NT2/D1 (cell line): ENCODE measurements around the gene TLR3.

Experiments used
- DNase-seq: peaks from one replicate; pipeline ENCODE4 v3.0.0-alpha.2; 2011; ENCODE audit warnings: low read depth, low spot score
- H3K27me3 ChIP-seq: 2 replicates; pipeline ENCODE4 v1.6.0; 2011; ENCODE audit warnings: mild to moderate bottlenecking; ENCODE audit not compliant: insufficient read length, insufficient read depth
- H3K36me3 ChIP-seq: 2 replicates; pipeline ENCODE4 v1.6.1; 2011; ENCODE audit warnings: mild to moderate bottlenecking, low read length, mixed read lengths; ENCODE audit not compliant: insufficient read depth, insufficient read length
- H3K4me1 ChIP-seq: 2 replicates; pipeline ENCODE4 v1.5.1; 2011; ENCODE audit not compliant: insufficient read depth, insufficient read length
- H3K4me3 ChIP-seq: 2 replicates; pipeline ENCODE4 v1.5.1; 2011; ENCODE audit warnings: low read depth; ENCODE audit not compliant: insufficient read length
- H3K9ac ChIP-seq: 2 replicates; pipeline ENCODE4 v1.6.0; 2011; ENCODE audit warnings: low read depth; ENCODE audit not compliant: insufficient read length
- H3K9me3 ChIP-seq: 2 replicates; pipeline ENCODE4 v1.5.1; 2011; ENCODE audit warnings: mild to moderate bottlenecking, low read length; ENCODE audit not compliant: insufficient read depth
- SUZ12 ChIP-seq: IDR thresholded peaks from 2 replicates; pipeline ENCODE4 v1.6.1; 2011; ENCODE audit not compliant: insufficient read length, insufficient read depth; ENCODE audit errors: extremely low read depth
- YY1 ChIP-seq: IDR thresholded peaks from 2 replicates; pipeline ENCODE4 v1.6.1; 2011; ENCODE audit not compliant: insufficient read length, insufficient read depth
- ZNF274 ChIP-seq: IDR thresholded peaks from 2 replicates; pipeline ENCODE4 v1.6.1; 2011; ENCODE audit warnings: mild to moderate bottlenecking, low read depth, low read length

Gene TLR3

DNA sequence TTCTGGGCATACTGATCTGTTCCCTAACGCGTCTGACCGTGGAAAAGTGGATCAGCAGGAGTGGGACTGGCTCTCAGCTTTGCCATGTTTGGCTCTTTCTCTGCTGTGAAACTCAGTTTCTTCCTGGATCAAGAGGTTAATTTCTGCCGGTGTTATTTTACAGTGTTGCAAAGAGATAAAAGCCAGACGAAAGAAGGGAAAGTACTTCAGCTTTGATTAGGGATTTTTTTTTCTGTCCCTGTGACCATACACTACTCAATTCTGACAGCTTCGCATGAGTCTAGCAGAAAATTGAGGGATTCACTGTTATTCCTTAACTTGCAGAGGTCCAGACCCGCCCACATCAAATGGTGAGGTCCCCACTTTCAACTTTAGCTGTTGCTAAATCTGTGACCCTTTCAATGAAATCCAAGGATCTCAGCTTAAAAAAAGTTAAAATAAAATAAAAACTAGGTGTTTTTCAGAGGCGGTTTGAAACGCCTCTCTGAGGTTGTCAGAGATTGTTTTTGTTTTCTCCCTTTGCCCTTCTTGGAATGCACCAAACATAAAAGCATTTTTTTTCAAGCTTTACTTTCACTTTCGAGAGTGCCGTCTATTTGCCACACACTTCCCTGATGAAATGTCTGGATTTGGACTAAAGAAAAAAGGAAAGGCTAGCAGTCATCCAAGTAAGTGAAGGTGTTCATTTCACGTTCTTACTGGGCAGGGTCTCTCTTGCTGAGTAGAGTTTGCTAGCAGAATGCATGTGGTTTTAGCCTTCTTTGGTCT is at the start of gene TLR3:
TSS of gene TLR3 (plus strand) at position 576 of the 768 bp plus-strand sequence. CDS start 7,464 bp downstream, outside the sequence.
- no peak within 1 kb of the TSS for H3K4me3 ChIP-seq
- no peaks in the 10 kb centered on the region for H3K27me3 ChIP-seq
- TF ChIP-seq YY1 = no peak
- no peak for TF ChIP-seq SUZ12
- no peak for TF ChIP-seq ZNF274
- peak within 1 kb of the TSS; percentile 21 for H3K9ac ChIP-seq
- no peaks in the 10 kb centered on the region for H3K36me3 ChIP-seq
- H3K4me1 ChIP-seq = no peaks in the 10 kb centered on the region
- DNase-seq = no peak
- H3K9me3 ChIP-seq = no peaks in the 10 kb centered on the region

DNA sequence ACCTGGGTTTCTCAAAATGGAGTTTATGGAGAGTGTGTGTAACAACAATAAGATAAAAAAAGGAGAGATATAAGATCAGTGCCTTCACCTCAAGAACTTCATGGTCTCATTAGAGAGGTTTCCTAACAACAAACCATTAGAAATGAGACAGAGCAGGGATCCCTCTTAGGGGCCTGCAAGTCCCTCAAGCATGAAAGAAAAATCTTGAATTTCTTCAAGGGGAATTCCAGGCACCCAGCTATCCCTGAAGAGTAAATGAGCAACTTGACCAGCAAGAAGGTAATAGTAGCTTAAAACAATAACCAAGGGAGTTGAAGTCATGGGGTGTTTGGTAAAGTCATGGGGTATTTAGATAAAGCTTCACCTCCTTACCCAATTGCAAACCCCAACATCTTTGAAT is 49.7 kb upstream of the TLR3 start:
- Histone ChIP-seq H3K4me3 (no peak overlapping the region), H3K4me1 (peaks cover 2% of the 10 kb centered on the region), H3K9me3 (no peaks in the 10 kb centered on the region), H3K9ac (no peak overlapping the region), H3K36me3 (no peaks in the 10 kb centered on the region), H3K27me3 (no peaks in the 10 kb centered on the region)
- no peak for TF ChIP-seq ZNF274
- no peak for TF ChIP-seq YY1
- no peak for TF ChIP-seq SUZ12
- no peak for DNase-seq

DNA sequence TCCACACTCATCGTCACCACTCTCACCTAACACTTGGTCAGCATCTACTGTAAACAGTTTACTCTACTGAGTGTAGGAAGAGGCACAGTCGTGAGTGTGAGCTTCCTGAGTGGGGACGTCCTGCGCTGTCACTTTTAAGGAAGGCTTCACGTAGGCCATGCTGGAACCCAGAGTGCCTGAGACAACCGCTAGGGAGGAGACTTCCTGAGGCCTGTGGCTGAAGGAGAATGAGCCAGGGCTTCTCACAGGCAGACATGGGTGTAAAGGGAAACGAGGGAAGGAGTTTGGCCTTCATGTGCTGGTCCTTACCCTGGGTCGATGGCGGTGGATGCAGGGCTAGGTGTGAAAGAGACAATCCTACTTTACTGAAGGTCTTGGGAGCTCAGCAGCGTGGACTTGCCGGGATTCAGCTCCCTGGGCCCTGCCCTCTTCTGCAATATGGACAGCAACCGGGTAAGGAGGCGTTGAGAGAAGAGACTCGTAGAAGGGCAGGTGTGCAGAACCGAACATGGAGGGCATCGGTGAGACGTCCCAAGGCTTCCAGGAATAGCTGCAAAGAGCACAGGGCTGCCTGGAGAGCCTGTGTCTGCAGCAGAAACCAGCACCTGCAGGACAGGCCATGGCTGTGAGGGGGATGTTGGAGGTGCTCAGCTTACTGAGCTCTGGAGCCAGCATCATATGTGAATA is 48.7 kb upstream of the TLR3 start:
- DNase-seq = no peak

DNA sequence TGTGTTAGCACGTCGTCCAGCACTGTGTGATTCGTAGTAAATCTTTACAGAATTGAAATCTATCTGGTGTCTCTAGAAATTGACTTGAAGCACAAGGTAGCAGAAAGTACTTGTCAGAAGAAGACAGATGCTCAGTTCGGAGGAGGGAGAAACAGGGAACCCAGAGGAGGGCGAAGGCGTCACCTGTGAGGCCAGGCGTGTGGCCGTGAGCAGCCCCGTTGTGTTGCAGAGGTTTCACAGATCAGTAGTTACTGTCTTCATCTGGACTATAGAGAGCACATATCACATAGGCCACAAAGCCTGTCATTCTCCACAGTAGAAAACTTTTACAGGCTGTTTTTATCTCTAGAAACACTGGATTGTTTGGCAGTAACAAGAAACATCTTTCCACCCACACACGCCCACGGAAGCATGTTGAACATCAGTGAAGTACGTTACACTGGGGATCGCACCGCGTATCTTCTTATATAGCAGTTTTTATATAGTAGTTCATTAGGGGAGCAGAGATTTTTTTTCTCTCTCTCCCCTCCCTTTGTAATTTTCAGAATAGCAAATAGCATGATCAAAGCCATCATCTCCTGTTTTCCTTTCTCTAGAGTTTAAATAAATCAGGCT is 48.1 kb upstream of the TLR3 start:
- TF ChIP-seq YY1 (no peak), SUZ12 (no peak), ZNF274 (no peak)
- Histone ChIP-seq H3K4me3 (no peak overlapping the region), H3K27me3 (no peaks in the 10 kb centered on the region), H3K9ac (no peak overlapping the region), H3K4me1 (peaks cover 6% of the 10 kb centered on the region), H3K36me3 (no peaks in the 10 kb centered on the region), H3K9me3 (no peaks in the 10 kb centered on the region)
- DNase-seq = no peak

More for the DNA sequence above, 48.7 kb upstream of the TLR3 start:
- H3K9ac ChIP-seq = no peak overlapping the region
- H3K27me3 ChIP-seq = no peaks in the 10 kb centered on the region
- no peak for TF ChIP-seq YY1
- no peak for TF ChIP-seq ZNF274
- no peak for TF ChIP-seq SUZ12
- H3K9me3 ChIP-seq = no peaks in the 10 kb centered on the region
- no peaks in the 10 kb centered on the region for H3K36me3 ChIP-seq
- peaks cover 6% of the 10 kb centered on the region for H3K4me1 ChIP-seq
- no peak overlapping the region for H3K4me3 ChIP-seq

DNA sequence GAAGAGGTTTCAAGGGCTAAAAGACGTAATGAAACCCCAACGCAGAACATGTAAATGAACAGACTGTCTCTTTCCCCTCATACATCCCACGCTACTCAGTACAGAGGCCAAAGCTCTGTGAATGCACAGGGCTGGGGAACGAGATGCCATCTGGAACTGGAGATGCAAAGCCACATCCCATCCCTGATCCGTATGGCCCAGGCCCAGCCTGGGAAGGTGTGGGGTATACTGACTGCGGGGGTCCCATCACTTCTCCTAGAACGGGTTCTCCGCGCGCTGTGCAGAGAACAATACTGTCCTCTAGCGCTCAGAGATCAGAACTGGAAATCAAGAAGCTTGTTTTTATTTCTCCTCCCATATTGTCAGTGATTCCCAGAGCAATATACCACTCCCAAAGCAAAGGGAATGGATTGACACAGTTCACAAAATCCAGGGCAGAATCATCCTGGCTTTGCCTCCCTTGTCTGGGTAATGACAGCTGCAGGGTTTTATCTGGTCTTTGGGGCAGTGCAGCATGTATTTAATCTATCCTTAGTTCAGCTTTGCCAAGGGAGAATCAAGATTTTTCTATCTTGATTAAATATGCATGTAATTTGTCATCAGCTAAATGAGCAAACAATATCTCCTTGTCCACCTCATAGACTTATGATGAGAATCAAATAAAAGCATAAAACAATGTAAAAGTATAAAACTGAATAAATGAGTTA is 47.3 kb upstream of the TLR3 start:
- H3K36me3 ChIP-seq = no peaks in the 10 kb centered on the region
- DNase-seq = peak; percentile 44

DNA sequence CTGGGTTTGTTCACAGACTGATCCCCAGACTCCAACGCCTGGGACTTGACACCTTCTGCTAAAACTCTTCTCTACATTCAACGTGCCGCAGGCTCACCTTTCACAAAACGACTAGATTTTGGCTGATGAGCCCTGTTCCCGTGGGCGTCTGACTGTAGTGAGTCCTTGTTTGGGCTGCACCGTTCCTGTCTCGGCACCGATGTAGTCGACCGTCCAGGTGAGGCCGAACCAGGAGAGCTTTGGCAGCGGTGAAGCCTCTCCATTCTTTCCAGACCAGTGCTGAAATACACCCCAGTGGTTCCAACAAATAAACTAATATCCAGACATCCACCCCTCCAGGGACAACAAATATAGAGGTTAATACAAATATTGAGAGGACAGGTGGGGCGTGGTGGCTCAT is 45.0 kb upstream of the TLR3 start:
- Histone ChIP-seq H3K4me3 (no peak overlapping the region), H3K4me1 (peaks cover 4% of the 10 kb centered on the region), H3K27me3 (no peaks in the 10 kb centered on the region), H3K36me3 (no peaks in the 10 kb centered on the region), H3K9ac (no peak overlapping the region), H3K9me3 (peaks cover 7% of the 10 kb centered on the region; the same call in 1 of the 2 replicates)
- TF ChIP-seq YY1 (no peak), SUZ12 (no peak), ZNF274 (no peak)
- no peak for DNase-seq

More for the DNA sequence above, 47.3 kb upstream of the TLR3 start:
- H3K4me3 ChIP-seq = no peak overlapping the region
- H3K9me3 ChIP-seq = no peaks in the 10 kb centered on the region; the same call in 1 of the 2 replicates
- peak overlapping the region; percentile 12 for H3K9ac ChIP-seq
- TF ChIP-seq SUZ12 (no peak), ZNF274 (no peak), YY1 (no peak)
- no peaks in the 10 kb centered on the region for H3K27me3 ChIP-seq
- H3K4me1 ChIP-seq = peaks cover 6% of the 10 kb centered on the region
